Calu3 (cell line): ENCODE data around the gene NOP53. TPM values are rescaled to one million over a fixed set of nuclear protein-coding genes. Genes with fewer than 3 reads are reported as not detected.
"Not testable (repeated sequence)": the region's sequence is repeated elsewhere in the genome, so short reads cannot be mapped to it uniquely, and the experiment has no call there.

Experiments used
- BruUV-seq: library from RNA; stranded (reverse); fragments of 400-500 nt; replicated peaks from 2 replicates; lab custom pipeline; 2021; lab: Mats Ljungman, UMichigan
- CTCF ChIA-PET: fragments of 300-600 bp; sonication (Branson Sonifier 250); formaldehyde crosslinking; loops from one replicate; lab custom pipeline; 2022; ENCODE audit warnings: antibody characterized with exemption; lab: Charles Lee
- DNase-seq: peaks from one replicate; pipeline ENCODE4 v3.0.0; 2022
- H3K27ac Mint-ChIP-seq: one replicate; pipeline ENCODE4 v1.8.0; 2022; ENCODE audit warnings: mixed read lengths; ENCODE audit not compliant: unreplicated experiment
- H3K27me3 Mint-ChIP-seq: one replicate; pipeline ENCODE4 v1.8.0; 2022; ENCODE audit warnings: mixed read lengths; ENCODE audit not compliant: unreplicated experiment
- H3K36me3 Mint-ChIP-seq: one replicate; pipeline ENCODE4 v1.8.0; 2022; ENCODE audit warnings: mild to moderate bottlenecking, moderate library complexity, mixed read lengths; ENCODE audit not compliant: insufficient read depth, unreplicated experiment
- H3K4me1 Mint-ChIP-seq: one replicate; pipeline ENCODE4 v1.8.0; 2022; ENCODE audit warnings: mild to moderate bottlenecking, low read depth, mixed read lengths; ENCODE audit not compliant: unreplicated experiment
- H3K4me3 Mint-ChIP-seq: one replicate; pipeline ENCODE4 v1.8.0; 2022; ENCODE audit warnings: mild to moderate bottlenecking, low read depth, moderate library complexity, mixed read lengths; ENCODE audit not compliant: unreplicated experiment
- H3K9me3 Mint-ChIP-seq: one replicate; pipeline ENCODE4 v1.8.0; 2022; ENCODE audit warnings: low read depth, mixed read lengths; ENCODE audit not compliant: unreplicated experiment
- CTCF ChIP-seq: fragments of 200-600 bp; IDR thresholded peaks from one replicate; pipeline ENCODE4 v1.8.0; 2022; ENCODE audit warnings: antibody characterized with exemption; ENCODE audit not compliant: unreplicated experiment
- intact Hi-C: fragments of 100-400 bp; cut with micrococcal nuclease; formaldehyde crosslinking; loops from one replicate; pipeline ENCODE4 v1.10.0; 2022; ENCODE audit not compliant: unreplicated experiment
- total RNA-seq: library from RNA; stranded (reverse); gene quantifications from 2 replicates; pipeline ENCODE4 v1.2.3, GENCODE V29; 2022

Gene NOP53
- total RNA-seq, 1 experiment from 2014 or later: 222 TPM

- DNase-seq: no peak
- Mint-ChIP-seq H3K9me3 (no peaks in the 10 kb centered on the region), H3K27me3 (no peaks in the 10 kb centered on the region), H3K36me3 (peaks cover 13% of the 10 kb centered on the region), H3K4me3 (no peak overlapping the region), H3K27ac (no peak overlapping the region), H3K4me1 (no peaks in the 10 kb centered on the region)
- intact Hi-C loops: no loop called here
- CTCF ChIA-PET: interaction anchor here (1.5 kb wide), 1 partner anchor 23 kb away, joined by 3 read pairs; no protein-coding TSS in a partner anchor
- BruUV-seq: no TSS peak
- TF ChIP-seq CTCF: no peak
These were observed 21.3 kb downstream of the NOP53 start for GRCh38 chr19:47766670-47767069.

DNA sequence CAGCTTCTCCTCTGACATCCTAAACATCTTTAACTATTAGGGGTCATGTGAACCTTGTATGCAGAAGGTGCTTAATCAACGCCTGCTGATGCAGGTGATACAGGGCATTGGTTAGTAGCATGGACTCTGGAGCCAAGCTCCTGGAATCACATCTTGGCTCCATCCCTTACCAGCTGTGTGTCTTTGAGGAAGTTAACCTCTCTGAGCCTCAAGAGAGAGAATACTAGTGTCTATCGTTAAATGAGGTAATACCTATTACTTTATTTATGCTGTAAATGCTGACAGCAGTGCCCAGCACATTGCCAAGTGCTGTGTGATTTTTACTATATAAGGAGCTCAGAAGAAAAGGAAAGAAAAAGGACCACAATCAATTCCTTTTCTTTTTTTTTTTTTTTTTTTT, 22.0 kb downstream of the NOP53 start:
- no peaks in the 10 kb centered on the region for H3K27me3 Mint-ChIP-seq
- no peak for DNase-seq
- no TSS peak for BruUV-seq
- CTCF ChIA-PET: no interaction called here
- intact Hi-C loops: no loop called here
- H3K4me1 Mint-ChIP-seq: no peaks in the 10 kb centered on the region
- H3K27ac Mint-ChIP-seq: no peak overlapping the region
- no peak for TF ChIP-seq CTCF
- no peaks in the 10 kb centered on the region for H3K9me3 Mint-ChIP-seq
- peaks cover 13% of the 10 kb centered on the region for H3K36me3 Mint-ChIP-seq
- H3K4me3 Mint-ChIP-seq: no peak overlapping the region

GRCh38 chr19:47768604-47769003, 23.3 kb downstream of the NOP53 start:
- CTCF ChIA-PET: interaction anchor here (0.6 kb wide), 1 partner anchor 98 kb away, joined by 4 read pairs; no protein-coding TSS in a partner anchor
- no peaks in the 10 kb centered on the region for H3K9me3 Mint-ChIP-seq
- H3K36me3 Mint-ChIP-seq: peaks cover 5% of the 10 kb centered on the region
- intact Hi-C loops: no loop called here
- H3K27me3 Mint-ChIP-seq: no peaks in the 10 kb centered on the region
- no peaks in the 10 kb centered on the region for H3K4me1 Mint-ChIP-seq
- no peak overlapping the region for H3K4me3 Mint-ChIP-seq
- no peak for DNase-seq
- no peak for TF ChIP-seq CTCF
- BruUV-seq: no TSS peak
- H3K27ac Mint-ChIP-seq: no peak overlapping the region

DNA sequence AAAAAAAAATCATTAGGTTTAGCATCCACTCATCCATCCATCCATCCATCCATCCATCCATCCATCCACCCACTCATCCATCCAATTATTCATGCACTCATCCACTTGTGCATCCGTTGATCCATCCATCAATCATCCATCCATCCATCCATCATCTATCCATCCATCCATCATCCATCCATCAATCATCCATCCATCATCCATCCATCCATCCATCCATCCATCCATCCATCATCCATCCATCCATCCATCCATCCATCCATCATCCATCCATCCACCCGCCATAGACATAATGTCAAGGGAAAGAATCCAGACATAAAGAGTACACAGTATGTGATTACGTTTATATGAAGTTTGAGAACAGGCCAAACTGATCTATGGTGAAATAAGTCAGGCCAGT, 24.2 kb downstream of the NOP53 start:
- no TSS peak for BruUV-seq

GRCh38 chr19:47771291-47771690, 25.9 kb downstream of the NOP53 start:
- DNase-seq, H3K9me3 Mint-ChIP-seq, H3K27me3 Mint-ChIP-seq, BruUV-seq, H3K4me3 Mint-ChIP-seq, intact Hi-C loops, H3K4me1 Mint-ChIP-seq, H3K36me3 Mint-ChIP-seq, H3K27ac Mint-ChIP-seq: not testable (repeated sequence)
- CTCF ChIA-PET: interaction anchor here (0.5 kb wide), 1 partner anchor 931 kb away, joined by 7 read pairs; no protein-coding TSS in a partner anchor

More for the DNA sequence above, 24.2 kb downstream of the NOP53 start:
- peaks cover 5% of the 10 kb centered on the region for H3K36me3 Mint-ChIP-seq
- TF ChIP-seq CTCF: no peak
- H3K27ac Mint-ChIP-seq: no peak overlapping the region
- no peaks in the 10 kb centered on the region for H3K4me1 Mint-ChIP-seq
- H3K9me3 Mint-ChIP-seq: no peaks in the 10 kb centered on the region
- CTCF ChIA-PET: no interaction called here
- intact Hi-C loops: no loop called here
- DNase-seq: no peak
- no peaks in the 10 kb centered on the region for H3K27me3 Mint-ChIP-seq
- H3K4me3 Mint-ChIP-seq: no peak overlapping the region
